ENCODE measurements around the gene NOTCH1. TPM values are rescaled to one million over a fixed set of nuclear protein-coding genes. Genes with fewer than 3 reads are reported as not detected.

The NOTCH1 gene
- total RNA-seq, 4 donors from 2014 or later = 19.6 to 35.4 (median 23.2) TPM

DNA sequence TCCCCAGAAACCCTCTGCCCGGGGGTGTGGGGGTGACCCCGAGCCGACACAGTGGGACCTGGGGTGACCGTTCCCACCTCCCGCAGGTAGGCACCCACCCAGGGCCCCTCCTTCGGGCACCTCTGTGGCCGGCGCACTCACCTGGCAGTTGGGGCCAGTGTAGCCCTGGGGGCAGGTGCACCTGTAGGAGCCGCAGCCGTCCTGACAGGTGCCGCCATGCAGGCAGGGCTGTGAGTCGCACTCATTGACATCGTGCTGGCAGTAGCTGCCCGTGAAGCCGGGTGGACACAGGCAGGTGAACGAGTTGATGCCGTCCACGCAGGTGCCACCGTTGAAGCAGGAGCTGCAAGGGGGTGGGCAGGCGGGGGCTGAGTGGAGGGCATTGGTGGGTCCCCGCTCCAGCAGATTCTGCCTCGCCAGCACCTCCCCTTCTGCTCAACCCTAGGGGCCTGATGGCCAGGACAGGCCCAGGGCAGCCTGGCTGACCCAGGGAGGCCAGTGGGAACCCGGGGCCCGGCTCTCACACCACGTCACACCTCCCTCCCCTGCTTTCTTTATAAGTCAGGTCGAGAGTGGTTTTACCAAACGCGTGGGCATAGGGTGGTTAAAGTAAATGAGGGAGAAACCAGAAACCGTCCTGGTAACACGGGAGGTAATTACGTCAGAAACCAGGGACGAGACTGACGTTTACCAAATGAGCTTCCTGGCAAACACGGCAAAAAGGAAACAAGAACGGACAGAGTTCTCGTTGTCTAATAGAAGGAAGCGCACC is 36.9 kb downstream of the NOTCH1 start:
- Histone ChIP-seq H3K4me3 (replicated peaks in 1 of 3) (no peak overlapping the region), H3K4me1 (peaks cover 0 to 14% of the 10 kb centered on the region in 2 donors), H3K27me3 (no peaks in the 10 kb centered on the region), H3K9me3 (no peaks in the 10 kb centered on the region), H3K36me3 (peaks cover 45 to 60% of the 10 kb centered on the region in 2 donors), H3K27ac (no peak overlapping the region)
- intact Hi-C loops (cut with DNase I) = no loop called here
- DNase-seq = no peak
- WGBS, 2 donors = 87% methylated on average over 22 to 29 of the region's 37 CpGs
- TF ChIP-seq, protein P1, sequence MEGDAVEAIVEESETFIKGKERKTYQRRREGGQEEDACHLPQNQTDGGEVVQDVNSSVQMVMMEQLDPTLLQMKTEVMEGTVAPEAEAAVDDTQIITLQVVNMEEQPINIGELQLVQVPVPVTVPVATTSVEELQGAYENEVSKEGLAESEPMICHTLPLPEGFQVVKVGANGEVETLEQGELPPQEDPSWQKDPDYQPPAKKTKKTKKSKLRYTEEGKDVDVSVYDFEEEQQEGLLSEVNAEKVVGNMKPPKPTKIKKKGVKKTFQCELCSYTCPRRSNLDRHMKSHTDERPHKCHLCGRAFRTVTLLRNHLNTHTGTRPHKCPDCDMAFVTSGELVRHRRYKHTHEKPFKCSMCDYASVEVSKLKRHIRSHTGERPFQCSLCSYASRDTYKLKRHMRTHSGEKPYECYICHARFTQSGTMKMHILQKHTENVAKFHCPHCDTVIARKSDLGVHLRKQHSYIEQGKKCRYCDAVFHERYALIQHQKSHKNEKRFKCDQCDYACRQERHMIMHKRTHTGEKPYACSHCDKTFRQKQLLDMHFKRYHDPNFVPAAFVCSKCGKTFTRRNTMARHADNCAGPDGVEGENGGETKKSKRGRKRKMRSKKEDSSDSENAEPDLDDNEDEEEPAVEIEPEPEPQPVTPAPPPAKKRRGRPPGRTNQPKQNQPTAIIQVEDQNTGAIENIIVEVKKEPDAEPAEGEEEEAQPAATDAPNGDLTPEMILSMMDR (IDR thresholded peaks at IDR 0.05) = no peak
- no peak for TF ChIP-seq POLR2A (IDR thresholded peaks at IDR 0.05)

DNA sequence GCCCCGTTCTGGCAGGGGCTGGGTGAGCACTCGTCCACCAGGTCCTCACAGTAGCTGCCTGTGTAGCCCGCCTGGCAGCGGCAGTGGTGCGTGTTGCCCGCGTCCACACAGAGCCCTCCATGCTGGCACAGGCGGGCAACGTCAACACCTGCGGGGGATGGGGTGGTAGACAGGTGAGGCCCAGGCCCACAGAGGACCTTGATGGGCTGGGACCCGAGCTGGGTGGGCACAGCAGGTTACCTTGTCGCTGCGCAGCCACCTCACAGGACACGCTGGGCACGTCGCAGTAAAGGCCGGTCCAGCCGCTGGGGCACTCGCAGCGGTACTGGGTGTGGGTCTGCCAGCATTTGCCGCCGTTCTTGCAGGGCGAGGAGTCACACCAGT is 37.9 kb downstream of the NOTCH1 start:
- Histone ChIP-seq H3K27ac (no peak overlapping the region), H3K4me1 (peaks cover 0 to 13% of the 10 kb centered on the region in 2 donors), H3K9me3 (no peaks in the 10 kb centered on the region), H3K36me3 (peaks cover 49 to 63% of the 10 kb centered on the region in 2 donors), H3K27me3 (no peaks in the 10 kb centered on the region), H3K4me3 (replicated peaks in 1 of 3) (no peak overlapping the region)
- intact Hi-C loops (cut with DNase I) = no loop called here
- no peak for DNase-seq
- WGBS, 2 donors = 94% methylated on average over 11 of the region's 23 CpGs; no CpG with 5 or more reads in 1 of the 2 donors
- TF ChIP-seq, protein P1 (IDR thresholded peaks at IDR 0.05) = no peak
- TF ChIP-seq POLR2A (IDR thresholded peaks at IDR 0.05) = no peak

DNA sequence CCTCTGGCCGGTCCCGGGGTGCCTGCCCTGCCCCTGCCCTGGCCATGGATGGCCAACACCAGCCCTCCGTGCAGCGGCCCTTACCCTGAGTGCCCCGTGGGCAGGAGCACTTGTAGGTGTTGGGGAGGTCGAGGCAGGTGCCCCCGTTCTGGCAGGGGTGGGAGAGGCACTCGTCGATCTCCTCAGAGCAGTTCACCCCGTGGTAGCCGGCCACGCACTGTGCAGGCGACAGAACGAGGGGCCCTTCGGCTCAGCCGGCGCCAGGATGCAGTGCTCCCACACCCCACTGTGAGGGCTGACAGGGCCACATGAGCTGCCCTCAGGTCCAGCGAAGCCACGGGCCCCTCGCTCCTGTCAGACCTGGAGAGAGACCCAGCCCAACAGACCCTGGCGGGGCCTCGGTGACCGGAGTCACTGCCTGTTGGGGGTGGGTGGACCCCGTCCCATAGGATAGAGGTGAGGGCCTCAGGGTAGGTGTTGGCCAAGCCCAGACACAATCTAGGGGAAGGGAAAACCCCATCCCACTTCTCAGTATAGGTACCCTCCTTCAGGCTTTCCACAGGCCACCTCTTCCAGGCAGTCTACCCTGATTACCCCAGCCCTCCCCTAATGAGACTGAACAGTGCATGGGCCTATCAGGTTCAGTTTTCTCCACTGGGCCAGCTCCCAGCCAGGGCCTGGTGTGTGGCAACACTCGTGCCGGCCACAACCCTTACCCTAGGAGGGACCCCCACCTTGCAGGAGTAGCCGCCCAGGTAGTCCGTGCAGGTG is 38.4 kb downstream of the NOTCH1 start:
- Histone ChIP-seq H3K9me3 (no peaks in the 10 kb centered on the region), H3K4me3 (replicated peaks in 1 of 3) (no peak overlapping the region), H3K27ac (no peak overlapping the region), H3K27me3 (no peaks in the 10 kb centered on the region), H3K36me3 (peaks cover 50 to 68% of the 10 kb centered on the region in 2 donors), H3K4me1 (peaks cover 0 to 11% of the 10 kb centered on the region in 2 donors)
- 87 to 97% methylated on average over 4 to 18 of the region's 28 CpGs for WGBS, 2 donors
- intact Hi-C loops (cut with DNase I) = no loop called here
- TF ChIP-seq, protein P1 (IDR thresholded peaks at IDR 0.05) = no peak
- TF ChIP-seq POLR2A (IDR thresholded peaks at IDR 0.05) = no peak
- DNase-seq = no peak

DNA sequence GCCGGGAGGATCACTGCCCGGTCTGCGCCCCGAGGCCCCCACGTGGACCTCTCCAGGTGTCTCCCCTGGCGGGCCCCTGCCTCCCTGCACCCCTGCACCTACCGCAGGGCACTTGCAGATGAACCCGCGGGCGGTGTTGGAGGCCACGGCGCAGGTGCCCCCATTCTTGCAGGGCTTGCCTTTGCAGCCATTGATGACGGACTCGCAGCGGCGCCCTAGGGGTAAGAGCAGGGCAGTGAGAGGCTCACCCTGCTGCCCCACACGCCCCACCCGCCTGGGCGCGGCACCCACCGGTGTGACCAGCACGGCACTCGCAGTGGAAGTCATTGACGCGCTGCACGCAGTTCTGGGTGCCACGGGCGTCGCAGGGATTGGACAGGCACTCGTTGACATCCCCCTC is 39.4 kb downstream of the NOTCH1 start:
- Histone ChIP-seq H3K9me3 (no peaks in the 10 kb centered on the region), H3K4me1 (peaks cover 0 to 11% of the 10 kb centered on the region in 2 donors), H3K27me3 (no peaks in the 10 kb centered on the region), H3K36me3 (peaks cover 60 to 78% of the 10 kb centered on the region in 2 donors), H3K4me3 (replicated peaks in 1 of 3) (no peak overlapping the region), H3K27ac (no peak overlapping the region)
- intact Hi-C loops (cut with DNase I) = no loop called here
- TF ChIP-seq, protein P1 (IDR thresholded peaks at IDR 0.05) = no peak
- TF ChIP-seq POLR2A (IDR thresholded peaks at IDR 0.05) = no peak
- DNase-seq = no peak
- WGBS, 2 donors = 95 to 97% methylated on average over 24 to 29 of the region's 30 CpGs

Data from thyroid gland (tissue), 4 donors.